CD4-positive, alpha-beta T cell treated with Interleukin-17A for 1 hour (primary cell): ENCODE data around the gene HNRNPK.
A peak's percentile ranks its signal among the peaks of the same experiment; 100 is the strongest.

Source experiments
- DNase-seq: peaks from one replicate; pipeline ENCODE4 v3.0.0-alpha.2; 2020

Gene HNRNPK

DNA sequence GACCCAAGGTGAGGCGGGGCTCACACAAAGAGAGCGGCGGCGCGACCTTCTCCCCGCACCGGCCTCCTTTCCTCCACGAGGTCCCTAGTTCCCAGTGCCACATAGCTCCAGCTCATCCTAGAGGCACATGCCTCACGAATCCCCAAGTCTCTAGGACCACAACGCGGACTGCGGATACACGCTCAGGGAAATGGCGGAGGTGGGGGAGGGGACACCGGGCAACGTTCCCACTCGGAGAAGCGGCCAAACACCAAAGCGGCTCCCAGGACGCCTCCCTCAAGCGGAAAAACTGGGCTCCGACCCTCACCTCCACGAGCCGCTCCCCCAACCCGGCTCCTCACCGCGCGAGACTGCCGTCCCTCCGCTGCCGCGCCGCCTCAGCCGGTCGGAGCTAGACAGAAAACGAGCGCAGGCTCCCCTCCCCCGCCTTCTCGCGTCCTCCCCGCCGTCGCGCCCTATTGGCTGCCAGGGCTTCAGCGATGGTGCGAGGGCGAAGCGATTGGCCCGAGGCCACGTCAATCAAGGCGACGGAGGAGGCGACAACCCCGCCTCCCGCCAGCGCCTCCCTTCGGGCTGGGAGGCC, at the start of gene HNRNPK:
TSS of gene HNRNPK (minus strand) at position 404 of the 583 bp plus-strand sequence. CDS start 1,963 bp downstream, outside the sequence.
- peak; percentile 99 for DNase-seq

DNA sequence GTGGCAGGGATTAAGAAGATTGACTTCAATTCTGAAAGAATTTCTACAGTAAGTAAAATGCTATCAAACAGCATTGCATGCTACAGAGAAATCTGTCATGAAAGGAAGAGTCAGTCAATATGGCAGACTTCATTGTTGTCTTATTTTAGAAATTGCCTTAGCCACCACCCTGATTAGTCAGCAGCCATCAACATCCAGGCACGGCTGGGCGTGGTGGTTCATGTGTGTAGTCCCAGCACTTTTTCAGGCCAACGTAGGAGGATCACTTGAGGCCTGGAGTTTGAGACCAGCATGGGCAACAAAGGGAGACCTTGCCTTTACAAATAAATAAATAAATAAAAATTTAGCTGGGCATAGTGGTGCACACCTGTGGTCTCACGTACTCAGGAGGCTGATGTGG, 47.2 kb upstream of the HNRNPK start:
- DNase-seq: no peak

DNA sequence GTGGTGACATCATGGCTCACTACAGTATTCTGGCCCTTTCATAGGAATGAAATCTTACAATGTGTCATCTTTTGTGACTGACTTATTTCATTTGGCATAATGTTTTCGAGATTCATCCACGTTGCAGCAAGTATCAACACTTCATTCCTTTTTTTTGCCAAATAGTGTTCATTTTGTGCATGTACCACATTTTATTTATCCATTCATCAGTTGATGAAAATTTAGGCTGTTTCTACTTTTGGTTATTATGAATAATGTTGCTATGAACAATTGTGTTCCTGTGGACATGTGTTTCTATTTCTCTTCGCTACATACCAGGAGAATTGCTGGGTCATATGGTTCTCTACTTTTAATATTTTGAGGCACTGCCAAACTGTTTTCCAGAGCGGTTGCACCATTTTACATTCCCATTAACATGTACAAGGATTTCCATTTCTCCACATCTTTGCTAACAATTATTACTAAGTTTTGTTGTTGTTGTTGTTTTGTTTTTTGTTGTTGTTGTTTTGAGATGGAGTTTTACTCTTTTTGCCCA, 44.1 kb upstream of the HNRNPK start:
- DNase-seq: no peak

DNA sequence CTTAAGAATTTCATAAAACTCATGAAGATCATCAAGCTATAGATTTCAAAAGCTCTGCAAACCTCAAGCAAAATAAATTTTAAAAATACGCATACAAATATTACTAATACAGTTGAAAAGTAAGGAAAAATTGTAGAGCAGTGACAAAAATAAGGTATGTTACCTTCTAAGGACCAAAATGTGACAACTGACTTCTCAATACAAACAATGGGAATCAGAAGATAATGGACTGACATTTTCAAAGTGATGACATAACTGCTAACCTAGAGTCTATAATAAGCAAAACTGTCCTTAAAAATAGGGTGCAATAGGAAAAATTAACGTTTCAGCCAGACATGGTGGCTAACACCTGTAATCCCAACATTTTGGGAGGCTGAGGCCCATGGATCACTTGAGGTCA, 27.6 kb upstream of the HNRNPK start:
- DNase-seq: no peak

DNA sequence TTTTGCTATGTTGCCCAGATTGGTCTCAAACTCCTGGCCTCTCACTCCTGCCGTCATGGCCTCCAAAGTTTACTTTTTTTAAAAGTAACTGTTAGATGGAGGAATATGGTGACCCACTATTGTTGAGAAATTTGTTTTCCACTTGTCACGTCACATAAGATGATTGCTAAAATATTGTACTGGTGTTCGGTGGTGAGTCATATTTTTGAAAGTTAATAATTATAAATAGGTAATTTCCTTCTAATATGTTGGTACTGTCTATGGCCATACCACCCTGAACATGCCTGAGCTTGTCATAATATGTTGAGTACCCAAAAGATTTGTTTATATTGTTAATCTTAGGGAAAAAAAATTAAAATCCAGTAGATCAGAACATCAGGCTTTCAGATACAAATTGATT, 23.2 kb upstream of the HNRNPK start:
- DNase-seq: no peak

DNA sequence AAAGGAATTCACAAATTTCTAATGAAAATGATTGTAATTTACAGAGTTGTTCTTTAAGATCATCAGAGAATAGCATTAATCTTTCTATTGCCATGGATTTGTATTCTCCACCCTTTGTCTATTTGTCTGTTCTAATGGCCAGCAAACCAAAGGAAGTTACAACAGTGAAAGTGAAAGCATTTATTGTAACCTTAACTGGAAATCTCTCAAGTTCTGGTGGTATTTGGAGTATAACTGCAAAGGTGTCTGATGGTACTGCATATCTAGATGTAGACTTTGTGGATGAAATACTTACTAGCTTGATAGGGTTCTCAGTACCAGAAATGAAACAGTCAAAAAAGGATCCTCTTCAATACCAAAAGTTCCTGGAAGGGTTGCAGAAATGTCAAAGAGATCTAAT, 22.3 kb upstream of the HNRNPK start:
- peak; percentile 37 for DNase-seq

DNA sequence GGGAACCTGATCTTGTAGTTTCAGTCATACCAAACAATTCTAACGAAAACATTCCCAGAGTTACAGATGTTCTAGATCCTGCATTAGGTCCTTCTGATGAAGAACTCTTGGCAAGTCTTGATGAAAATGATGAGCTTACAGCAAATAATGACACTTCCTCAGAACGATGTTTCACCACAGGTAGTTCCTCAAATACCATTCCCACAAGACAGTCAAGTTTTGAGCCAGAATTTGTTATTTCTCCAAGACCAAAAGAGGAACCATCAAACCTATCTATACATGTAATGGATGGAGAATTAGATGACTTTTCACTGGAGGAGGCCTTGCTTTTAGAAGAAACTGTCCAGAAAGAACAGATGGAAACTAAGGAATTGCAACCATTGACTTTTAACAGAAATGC, 21.6 kb upstream of the HNRNPK start:
- DNase-seq: peak; percentile 8

DNA sequence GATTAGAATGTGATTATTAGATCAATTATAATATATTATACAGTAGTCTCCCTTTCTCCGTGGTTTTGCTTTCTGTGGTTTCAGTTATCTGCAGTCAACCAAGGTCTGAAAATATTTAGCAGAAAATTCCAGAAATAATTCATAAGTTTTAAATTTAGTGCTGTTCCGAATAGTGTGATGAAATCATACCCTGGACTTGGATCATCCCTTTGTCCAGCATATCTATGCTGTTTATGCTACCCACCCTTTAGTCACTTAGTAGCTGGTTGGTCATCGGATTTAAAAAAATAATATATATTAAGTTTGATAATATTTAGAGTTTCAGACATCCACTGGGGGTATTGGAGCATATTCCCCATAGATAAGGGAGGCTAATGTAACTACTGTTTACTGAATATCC, 20.2 kb upstream of the HNRNPK start:
- no peak for DNase-seq

DNA sequence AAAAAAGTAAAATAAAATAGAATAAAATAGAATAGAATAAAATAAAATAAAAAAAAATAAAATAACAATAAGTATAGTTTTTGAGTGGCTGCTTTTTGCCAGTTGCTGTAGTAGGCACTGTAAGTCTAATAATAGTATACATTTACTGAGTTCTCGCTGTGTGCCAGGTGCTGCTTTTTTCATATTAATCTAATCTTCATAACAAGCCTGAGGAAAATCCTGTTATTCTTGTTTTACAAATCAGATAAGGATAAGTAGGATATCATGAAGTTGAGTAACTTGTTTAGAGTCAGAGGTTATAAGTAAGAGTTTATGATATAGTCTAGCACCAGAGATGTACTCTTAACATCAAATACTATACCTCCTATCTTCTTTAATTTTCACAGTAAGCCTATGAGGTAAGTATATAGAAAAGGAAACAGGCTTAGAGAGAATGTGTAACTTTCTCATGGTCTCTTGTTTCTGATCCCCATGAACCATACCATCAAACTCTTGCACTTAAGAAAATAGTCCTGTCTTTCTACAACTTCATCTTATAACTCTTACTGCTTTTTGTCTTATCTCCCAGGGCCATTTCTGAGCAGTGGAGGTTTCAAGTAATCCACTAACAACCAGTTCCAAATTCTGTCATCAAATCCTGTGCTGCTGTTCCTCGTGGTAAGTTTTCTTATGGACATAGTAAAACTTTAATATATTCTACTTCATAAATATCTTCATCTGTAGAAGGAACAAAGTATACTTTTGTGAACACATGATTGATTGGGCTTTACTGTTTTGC, 19.3 kb upstream of the HNRNPK start:
- DNase-seq: no peak

DNA sequence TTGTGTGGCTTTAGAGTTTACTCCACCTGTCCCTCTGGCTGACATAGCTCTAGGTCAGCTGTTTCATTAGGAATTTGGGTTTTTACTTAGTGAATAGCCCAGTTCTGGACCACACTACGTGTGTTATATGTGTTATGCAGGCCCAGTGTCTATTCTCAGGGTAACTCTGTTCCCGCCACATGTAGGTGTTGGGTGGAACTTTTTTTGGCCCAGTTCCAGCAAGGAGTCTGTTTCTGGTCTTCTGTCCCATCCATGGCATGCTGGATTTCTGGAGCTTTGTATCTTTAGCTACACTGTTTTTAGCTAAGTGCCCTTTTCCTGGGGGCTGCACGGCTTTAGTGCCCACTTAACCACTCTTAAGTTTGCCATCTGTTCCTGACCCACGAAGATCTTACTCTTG, 16.1 kb upstream of the HNRNPK start:
- DNase-seq: no peak

DNA sequence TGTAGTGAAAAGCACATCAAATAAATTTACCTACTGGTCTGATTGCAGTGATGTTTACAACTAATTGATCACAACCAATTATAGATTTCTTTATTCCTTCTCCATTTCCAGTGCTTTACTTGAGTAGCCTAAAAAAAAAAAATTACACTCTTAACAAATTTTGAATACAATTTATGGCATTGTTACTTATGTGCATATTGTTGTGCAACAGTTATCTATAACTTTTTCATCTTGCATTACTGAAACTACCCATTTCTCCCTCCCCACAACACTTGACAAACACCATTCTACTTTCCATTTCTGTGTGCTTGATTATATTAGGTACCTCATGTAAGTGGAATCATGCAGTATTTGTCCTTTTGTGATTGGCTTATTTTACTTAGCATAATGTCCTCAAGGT, 12.9 kb upstream of the HNRNPK start:
- DNase-seq: no peak

DNA sequence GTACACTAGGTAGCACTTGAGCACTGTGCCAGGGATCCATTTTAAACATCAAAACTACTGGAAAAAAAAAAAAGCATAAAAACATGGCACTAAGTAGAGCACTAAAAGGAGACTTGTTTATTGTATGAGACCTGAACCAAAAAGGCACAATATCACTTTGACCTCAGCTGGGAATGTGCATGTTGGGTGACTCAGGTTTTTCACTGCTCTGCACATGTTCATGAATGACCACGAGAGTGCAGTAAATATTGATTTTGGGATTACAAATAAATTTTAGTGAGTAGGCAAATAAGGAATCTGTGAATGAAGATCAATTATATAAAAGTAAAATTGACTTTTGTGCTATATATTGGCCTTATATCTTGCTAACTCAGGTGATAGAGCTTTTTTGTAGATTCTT, 12.4 kb upstream of the HNRNPK start:
- DNase-seq: no peak

DNA sequence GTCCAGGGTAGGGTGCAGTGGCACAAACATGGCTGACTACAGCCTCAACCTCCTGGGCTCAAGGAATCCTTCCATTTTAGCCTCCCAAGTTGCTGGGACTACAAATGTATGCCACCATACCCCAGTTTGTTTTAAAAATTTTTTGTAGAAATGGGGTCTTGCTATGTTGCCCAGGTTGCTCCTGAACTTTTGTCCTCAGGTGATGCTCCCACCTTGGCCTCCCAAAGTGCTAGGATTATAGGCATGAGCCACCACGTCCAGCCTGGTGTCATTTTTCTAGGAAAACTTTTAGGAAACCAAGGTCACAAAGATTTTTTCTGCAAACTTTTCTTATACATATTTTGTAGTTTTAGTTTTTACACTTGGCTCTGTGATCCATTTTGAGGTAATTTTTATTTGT, 11.3 kb upstream of the HNRNPK start:
- no peak for DNase-seq

DNA sequence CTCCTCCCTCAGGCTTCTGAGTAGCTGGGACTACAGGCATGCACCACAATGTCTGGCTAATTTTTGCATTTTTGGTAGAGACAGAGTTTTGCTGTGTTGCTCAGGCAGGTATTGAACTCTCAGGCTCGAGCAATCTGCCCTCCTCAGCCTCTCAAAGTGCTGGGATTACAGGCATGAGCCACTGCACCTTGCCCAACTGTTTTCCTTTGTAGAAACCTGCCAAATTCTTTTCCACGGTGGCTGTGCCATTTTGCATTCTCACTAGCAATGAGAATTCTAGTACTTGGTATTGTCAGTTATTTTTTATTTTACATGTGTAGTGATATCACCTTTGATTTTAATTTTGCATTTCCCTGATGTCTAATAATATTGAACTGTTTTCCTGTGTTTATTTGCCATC, 8.4 kb upstream of the HNRNPK start:
- DNase-seq: no peak

DNA sequence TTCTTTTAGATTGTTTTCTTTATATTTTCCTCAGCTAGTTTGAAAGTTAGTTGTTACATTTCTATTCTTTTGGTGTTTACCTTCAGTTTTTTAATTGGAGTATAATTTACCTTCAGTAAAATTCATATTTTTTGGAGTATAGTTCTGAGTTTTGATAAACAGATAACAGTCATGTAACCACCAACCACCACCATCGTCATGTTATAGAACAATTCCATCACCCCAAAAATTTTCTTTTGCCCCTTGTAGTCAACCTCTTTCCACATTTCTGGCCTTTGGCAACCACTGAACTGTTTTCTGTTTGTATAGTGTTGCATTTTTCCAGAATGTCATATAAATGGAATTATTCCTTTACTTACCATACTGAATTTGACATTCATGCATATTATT, 7.4 kb upstream of the HNRNPK start:
- DNase-seq: no peak

DNA sequence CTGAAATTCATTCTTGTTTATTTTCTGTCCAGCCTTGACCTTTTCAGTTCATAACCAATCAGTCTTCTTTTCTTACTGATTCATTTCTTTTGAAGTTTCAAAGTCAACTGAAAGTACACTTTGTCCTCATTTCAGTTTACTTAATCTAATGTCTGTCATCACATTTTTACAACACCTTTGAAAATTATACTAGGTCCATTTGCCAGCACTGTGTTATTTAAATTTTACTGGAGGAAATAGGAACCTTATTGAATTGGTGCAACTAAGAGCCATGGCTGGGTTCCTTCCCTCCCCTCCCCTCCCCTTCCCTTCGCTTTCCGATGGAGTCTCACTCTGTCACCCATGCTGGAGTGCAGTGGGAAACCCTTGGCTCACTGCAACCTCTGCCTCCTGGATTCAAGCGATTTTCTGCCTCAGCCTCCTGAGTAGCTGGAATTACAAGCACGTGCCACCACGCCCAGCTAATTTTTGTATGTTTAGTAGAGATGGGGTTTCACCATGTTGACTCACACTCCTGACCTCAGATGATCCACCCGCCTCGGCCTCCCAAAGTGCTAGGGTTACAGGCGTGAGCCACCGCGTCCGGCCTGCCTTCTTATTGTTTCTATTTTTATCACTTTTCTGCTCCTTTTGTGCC, 6.9 kb upstream of the HNRNPK start:
- DNase-seq: no peak

DNA sequence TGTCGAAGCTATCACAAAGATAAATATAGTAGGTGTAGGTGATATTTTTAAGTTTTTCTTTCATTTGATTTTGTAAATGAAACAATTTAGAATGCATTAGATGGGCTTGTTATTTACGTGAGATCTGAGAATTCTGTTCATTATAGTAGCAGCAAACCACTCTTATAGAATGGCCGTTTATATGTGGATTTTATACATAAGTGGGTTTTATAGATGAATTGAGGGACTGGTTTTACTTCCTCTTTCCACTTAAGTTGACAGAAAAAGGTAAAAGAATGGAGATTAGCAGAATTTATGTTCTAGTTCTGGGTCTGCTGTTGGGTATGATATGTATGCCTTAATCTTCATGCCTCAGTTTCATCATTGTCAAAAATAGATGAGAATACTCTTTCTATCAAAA, 6.2 kb upstream of the HNRNPK start:
- no peak for DNase-seq

DNA sequence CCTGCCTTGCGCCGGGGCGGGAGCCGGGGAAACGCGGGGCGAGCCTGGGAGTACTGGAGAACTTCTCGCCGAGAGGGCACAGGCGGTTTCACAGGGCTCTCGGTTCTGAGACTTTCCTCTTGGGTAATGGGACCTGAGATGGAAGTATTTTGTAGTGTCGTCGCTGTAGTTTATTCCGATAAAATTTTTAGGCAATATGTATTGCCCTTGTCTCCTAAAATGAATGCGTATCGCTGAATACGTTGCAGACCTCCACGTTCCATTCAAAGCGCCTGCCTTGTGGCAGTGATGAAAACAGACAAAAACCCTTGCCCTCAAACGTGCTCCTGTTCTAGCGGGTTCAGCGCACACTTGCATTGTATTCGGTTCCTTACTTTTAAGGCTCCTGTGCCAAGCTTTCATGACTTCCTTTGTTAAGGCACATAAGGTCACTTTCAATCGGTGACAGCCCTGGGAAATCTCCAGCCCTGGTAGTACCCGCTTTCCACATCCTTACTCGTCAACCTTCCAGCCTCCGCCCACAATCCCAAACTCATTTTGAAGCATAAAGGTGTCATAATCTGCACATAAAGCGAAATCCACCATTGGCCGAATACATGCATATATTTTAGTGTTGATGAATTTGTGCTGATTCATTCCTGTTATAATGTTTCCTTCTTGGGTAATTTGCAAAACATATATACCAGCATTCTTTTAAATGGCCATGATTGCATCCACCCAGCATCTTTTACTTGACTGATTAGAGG, 1.3 kb upstream of the HNRNPK start:
- DNase-seq: peak; percentile 31

DNA sequence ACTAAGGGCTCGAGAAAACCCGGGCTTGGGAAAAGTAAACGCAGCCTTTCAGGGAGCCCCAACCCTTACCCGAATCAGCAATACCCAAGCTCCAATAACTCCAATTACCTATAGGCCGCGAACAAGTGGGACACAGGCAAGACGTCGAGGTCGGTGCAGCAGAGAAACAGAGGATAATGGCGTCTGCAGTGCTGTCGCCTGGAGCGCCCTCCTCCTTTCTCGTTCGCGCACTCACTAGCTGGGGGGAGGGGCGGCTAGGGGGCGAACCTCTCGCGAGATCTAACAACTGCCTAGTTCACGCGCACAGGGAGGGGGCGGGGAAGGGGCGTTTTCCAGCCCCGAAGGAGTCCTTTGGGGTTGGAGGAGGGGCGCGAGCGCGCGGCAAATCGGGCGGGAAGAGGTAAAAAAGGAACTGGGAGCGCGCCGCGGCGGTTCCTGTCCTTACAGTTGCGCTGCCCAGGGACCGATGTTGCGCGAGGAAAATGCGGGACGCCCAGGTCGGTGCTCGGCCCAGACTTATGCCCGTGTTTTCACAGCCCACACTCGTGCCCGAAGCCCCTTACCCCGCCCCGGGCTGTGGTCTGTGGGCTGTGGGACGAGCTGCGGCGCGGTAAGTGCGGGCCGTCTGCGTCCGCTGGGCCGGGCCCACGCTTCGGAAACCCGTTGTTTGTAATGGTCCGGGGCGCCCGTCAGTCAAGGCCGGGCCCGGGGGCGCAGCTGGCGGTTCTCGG, 545 bp upstream of the HNRNPK start, which contains the start of gene RMI1:
TSS of gene RMI1 (plus strand) at position 411 of the 731 bp plus-strand sequence. CDS start 20,182 bp downstream, outside the sequence.
- peak; percentile 99 for DNase-seq

DNA sequence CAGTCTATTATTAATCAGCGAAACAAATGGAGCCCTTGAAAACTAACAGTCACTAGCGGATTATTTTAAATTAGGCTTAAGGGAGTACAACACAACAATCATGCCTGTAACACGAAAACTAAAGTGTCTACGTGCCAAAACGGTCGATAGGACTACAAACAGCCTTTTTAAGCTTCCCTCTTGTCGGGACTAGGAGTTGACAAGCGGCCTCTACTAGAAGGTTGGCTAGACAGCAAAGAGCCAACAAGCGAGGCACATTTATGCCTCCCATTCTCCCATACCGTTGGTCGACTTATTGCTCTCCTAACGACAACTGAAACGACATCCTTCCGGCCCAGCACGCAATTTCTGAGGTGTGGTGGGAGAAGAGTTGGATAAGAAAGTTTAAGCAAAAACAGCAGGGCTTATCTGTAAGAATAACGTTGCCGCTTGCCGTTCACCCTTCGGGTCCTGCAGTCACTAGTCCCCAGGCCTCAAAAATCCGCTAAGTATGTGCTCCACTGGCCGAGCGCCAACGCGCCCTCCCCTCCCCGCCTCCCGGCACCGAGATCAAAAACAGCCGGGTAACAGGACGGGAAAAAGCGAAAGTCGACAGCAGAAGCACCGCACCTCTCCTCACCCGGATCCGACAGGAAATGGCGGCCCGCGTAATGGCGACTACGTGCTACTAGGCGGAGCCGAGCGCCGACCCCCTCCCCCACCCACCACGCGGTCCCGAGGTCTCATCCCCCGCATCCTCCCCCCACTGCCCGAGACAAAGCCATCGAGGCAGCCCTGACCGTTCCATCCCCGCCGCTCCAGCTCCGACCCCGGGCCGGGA, 813 bp downstream of the HNRNPK start:
- DNase-seq: peak; percentile 92

DNA sequence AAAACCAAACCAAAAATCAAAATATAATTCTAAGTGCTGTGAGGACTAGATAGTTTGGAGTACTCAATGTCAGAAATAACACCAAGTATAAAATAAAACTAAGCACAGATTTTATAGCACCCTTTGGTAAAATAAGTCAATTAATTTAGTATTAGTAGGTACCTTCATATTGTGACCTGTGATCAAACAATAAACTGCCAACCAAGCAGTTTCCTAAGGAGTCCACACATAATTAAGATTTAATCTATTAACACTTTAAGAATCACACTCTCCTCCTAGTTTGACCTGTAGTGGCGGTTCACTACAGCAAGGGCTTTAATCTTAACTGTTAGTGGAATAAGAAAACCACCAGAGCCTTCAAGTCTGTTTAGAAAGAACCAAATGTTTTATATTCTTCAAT, 2.8 kb downstream of the HNRNPK start:
- no peak for DNase-seq

DNA sequence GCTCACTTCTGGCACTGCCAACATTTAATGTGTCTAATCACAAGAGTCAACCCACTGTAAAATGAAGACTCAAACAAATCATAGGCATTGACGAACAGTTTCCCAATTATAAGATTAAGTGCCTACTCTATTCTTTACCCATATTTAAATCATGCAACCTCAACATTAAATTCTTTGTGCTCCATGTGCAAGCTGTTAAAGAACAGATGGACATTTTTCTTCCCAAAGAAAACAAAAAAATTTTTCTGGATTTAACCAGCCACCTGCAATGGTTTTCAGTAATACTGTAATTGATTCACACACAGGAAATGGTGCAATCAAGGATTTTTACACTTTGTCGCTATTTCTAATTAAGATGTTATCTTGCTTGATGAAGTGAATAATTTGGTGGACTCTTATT, 3.6 kb downstream of the HNRNPK start:
- DNase-seq: no peak
